Astrocyte (in vitro differentiated cells and primary cell): ENCODE results near the gene SLC9A9. TPM values are rescaled to one million over a fixed set of nuclear protein-coding genes. Genes with fewer than 3 reads are reported as not detected.

Experiments
- DNase-seq: peaks from one replicate; pipeline ENCODE4 v3.0.0-alpha.2; 2010; ENCODE audit warnings: low read depth
- FAIRE-seq: peaks from 2 replicates; lab custom pipeline; 2011; peaks lifted over from hg19 to GRCh38; lab: Jason Lieb, UNC
- H2AFZ ChIP-seq: 2 replicates; pipeline ENCODE4 v1.6.0; 2012; ENCODE audit warnings: low read depth, low read length, inconsistent platforms
- H3K27ac ChIP-seq: 2 replicates; pipeline ENCODE4 v1.5.1; 2011; ENCODE audit warnings: low read depth, low read length, inconsistent platforms
- H3K27me3 ChIP-seq: 2 replicates; pipeline ENCODE4 v1.6.0; 2011; ENCODE audit warnings: low read length, inconsistent platforms; ENCODE audit not compliant: insufficient read depth
- H3K36me3 ChIP-seq: 2 replicates; pipeline ENCODE4 v1.5.1; 2011; ENCODE audit warnings: low read length, inconsistent platforms; ENCODE audit not compliant: insufficient read depth
- H3K4me1 ChIP-seq: 2 replicates; pipeline ENCODE4 v1.5.1; 2011; ENCODE audit warnings: low read length, inconsistent platforms; ENCODE audit not compliant: insufficient read depth
- H3K4me2 ChIP-seq: 2 replicates; pipeline ENCODE4 v1.6.0; 2012; ENCODE audit warnings: low read length, inconsistent platforms
- H3K4me3 ChIP-seq: 2 replicates; pipeline ENCODE4 v1.5.1; 2011; ENCODE audit warnings: low read depth, mild to moderate bottlenecking, low read length, inconsistent platforms; ENCODE audit not compliant: insufficient read depth
- H3K79me2 ChIP-seq: 2 replicates; pipeline ENCODE4 v1.6.0; 2012; ENCODE audit warnings: mild to moderate bottlenecking, low read length, inconsistent platforms; ENCODE audit not compliant: insufficient read depth
- H3K9ac ChIP-seq: 2 replicates; pipeline ENCODE4 v1.6.0; 2012; ENCODE audit warnings: mild to moderate bottlenecking, low read length, inconsistent platforms
- H3K9me3 ChIP-seq: 2 replicates; pipeline ENCODE4 v1.5.1; 2012; ENCODE audit warnings: low read depth, mild to moderate bottlenecking, low read length, inconsistent platforms; ENCODE audit not compliant: insufficient read depth
- H4K20me1 ChIP-seq: 2 replicates; pipeline ENCODE4 v1.6.0; 2012; ENCODE audit warnings: low read length, inconsistent platforms; ENCODE audit not compliant: insufficient read depth
- H3K27ac Mint-ChIP-seq: one replicate; pipeline ENCODE4 v1.8.0; 2021; ENCODE audit warnings: mild to moderate bottlenecking, mixed read lengths; ENCODE audit not compliant: unreplicated experiment
- H3K27me3 Mint-ChIP-seq: one replicate; pipeline ENCODE4 v1.8.0; 2021; ENCODE audit warnings: low read depth, mixed read lengths; ENCODE audit not compliant: unreplicated experiment
- H3K36me3 Mint-ChIP-seq: one replicate; pipeline ENCODE4 v1.8.0; 2021; ENCODE audit warnings: low read depth, mixed read lengths; ENCODE audit not compliant: unreplicated experiment
- H3K4me1 Mint-ChIP-seq: one replicate; pipeline ENCODE4 v1.8.0; 2021; ENCODE audit warnings: low read depth, mixed read lengths; ENCODE audit not compliant: unreplicated experiment
- H3K4me3 Mint-ChIP-seq: one replicate; pipeline ENCODE4 v1.8.0; 2021; ENCODE audit warnings: mild to moderate bottlenecking, moderate library complexity, mixed read lengths; ENCODE audit not compliant: unreplicated experiment
- H3K9me3 Mint-ChIP-seq: one replicate; pipeline ENCODE4 v1.8.0; 2021; ENCODE audit warnings: mild to moderate bottlenecking, mixed read lengths; ENCODE audit not compliant: unreplicated experiment
- EZH2 ChIP-seq: IDR thresholded peaks from 2 replicates; pipeline ENCODE4 v1.6.1; 2012; ENCODE audit warnings: mild to moderate bottlenecking, low read length, inconsistent platforms; ENCODE audit not compliant: insufficient read depth
- total RNA-seq: library from RNA; stranded (reverse); gene quantifications from 2 replicates; pipeline ENCODE4 v1.2.1, GENCODE V29; 2021
- TF ChIP-seq, protein P1 (sequence below): IDR thresholded peaks from 2 replicates; pipeline ENCODE4 v1.5.1; 2011; ENCODE audit warnings: low read depth, mild to moderate bottlenecking, inconsistent platforms, low read length, moderate library complexity; ENCODE audit not compliant: insufficient read depth

The SLC9A9 gene
- total RNA-seq, 1 donor from 2014 or later: 1.5 TPM

DNA sequence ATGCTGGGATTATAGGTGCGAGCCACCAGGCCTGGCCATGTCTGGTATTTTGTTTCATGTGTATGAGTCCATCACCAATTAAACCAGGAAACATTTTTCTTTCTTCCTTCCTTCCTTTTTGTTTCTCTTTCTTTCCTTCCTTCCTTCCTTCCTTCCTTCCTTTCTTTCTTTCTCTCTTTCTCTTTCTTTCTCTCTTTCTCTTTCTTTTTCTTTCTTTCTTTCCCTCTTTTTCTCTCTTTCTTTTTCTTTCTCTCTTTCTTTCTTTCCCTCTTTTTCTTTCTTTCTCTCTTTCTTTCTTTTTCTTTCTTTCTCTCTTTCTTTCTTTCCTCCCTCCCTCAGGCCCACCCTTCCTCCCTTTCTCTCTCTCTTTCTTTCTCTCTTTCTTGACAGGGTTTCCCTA is 83.4 kb downstream of the SLC9A9 start:
- H3K79me2 ChIP-seq: no peaks in the 10 kb centered on the region
- Mint-ChIP-seq H3K4me3 (no peak overlapping the region), H3K27me3 (peaks cover 2% of the 10 kb centered on the region), H3K9me3 (no peaks in the 10 kb centered on the region), H3K36me3 (no peaks in the 10 kb centered on the region), H3K27ac (no peak overlapping the region), H3K4me1 (no peaks in the 10 kb centered on the region)
- DNase-seq (no peak), FAIRE-seq (no peak)
- H3K4me1 ChIP-seq: no peaks in the 10 kb centered on the region
- no peaks in the 10 kb centered on the region for H3K27me3 ChIP-seq
- H3K36me3 ChIP-seq: no peaks in the 10 kb centered on the region
- no peak overlapping the region for H3K4me3 ChIP-seq
- no peak overlapping the region for H3K4me2 ChIP-seq
- H3K9me3 ChIP-seq: no peaks in the 10 kb centered on the region
- no peak overlapping the region for H3K9ac ChIP-seq
- TF ChIP-seq, protein P1, sequence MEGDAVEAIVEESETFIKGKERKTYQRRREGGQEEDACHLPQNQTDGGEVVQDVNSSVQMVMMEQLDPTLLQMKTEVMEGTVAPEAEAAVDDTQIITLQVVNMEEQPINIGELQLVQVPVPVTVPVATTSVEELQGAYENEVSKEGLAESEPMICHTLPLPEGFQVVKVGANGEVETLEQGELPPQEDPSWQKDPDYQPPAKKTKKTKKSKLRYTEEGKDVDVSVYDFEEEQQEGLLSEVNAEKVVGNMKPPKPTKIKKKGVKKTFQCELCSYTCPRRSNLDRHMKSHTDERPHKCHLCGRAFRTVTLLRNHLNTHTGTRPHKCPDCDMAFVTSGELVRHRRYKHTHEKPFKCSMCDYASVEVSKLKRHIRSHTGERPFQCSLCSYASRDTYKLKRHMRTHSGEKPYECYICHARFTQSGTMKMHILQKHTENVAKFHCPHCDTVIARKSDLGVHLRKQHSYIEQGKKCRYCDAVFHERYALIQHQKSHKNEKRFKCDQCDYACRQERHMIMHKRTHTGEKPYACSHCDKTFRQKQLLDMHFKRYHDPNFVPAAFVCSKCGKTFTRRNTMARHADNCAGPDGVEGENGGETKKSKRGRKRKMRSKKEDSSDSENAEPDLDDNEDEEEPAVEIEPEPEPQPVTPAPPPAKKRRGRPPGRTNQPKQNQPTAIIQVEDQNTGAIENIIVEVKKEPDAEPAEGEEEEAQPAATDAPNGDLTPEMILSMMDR: no peak
- no peak for TF ChIP-seq EZH2
- H3K27ac ChIP-seq: no peak overlapping the region
- H2AFZ ChIP-seq: no peak overlapping the region
- no peaks in the 10 kb centered on the region for H4K20me1 ChIP-seq

DNA sequence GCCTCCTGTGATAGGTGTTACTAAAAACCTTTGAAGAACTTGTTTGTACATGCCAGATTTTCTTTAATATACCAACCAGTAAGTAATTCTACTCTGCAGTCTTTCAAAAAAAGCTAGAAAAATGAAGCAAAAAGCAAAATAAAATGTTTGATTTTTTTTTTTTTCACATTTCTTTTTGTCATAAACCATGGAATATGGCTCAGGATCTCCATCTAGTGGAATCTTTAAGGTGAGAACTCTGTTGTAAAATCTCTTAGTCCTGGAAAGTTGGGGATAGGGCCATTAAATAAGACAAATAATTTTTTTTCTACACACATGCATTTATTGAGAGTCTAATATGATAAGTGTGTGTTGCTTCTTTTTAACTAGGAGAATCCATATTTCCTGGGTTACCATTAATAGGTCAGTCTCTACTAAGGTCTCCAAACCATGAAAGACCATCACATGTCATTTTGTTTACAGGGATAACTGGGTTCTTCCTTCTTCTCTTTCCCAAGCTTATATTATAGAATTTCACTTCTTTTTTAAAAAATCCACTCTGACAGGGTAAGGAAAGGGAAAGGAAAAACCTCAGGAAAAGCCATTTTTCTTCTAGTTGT is 84.6 kb downstream of the SLC9A9 start:
- FAIRE-seq: no peak
- Mint-ChIP-seq H3K9me3 (no peaks in the 10 kb centered on the region), H3K27me3 (peaks cover 2% of the 10 kb centered on the region)

DNA sequence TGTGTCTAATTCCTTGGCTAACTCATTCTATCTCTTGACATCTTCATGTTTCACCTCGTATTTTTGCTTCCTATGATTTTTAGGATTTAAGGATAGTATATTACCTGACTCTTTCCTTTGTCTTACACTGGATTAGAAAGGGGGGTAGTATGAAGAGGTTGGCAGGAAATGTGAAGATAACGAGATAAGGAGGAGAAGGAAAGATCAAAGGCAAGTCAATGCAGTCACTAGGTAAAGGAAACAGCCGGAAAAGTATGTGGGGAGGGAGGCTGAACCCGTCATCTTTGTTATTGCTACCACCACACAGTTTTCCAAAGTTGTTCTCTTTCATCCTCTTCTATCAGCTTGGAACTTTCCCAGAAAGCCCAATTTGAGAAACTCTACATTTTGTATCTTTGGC is 90.6 kb downstream of the SLC9A9 start:
- Histone ChIP-seq H3K4me1 (no peaks in the 10 kb centered on the region), H3K9ac (no peak overlapping the region), H3K27ac (no peak overlapping the region), H3K4me3 (no peak overlapping the region), H3K27me3 (no peaks in the 10 kb centered on the region), H3K79me2 (no peaks in the 10 kb centered on the region), H3K4me2 (no peak overlapping the region), H2AFZ (no peak overlapping the region), H4K20me1 (no peaks in the 10 kb centered on the region), H3K36me3 (no peaks in the 10 kb centered on the region), H3K9me3 (no peaks in the 10 kb centered on the region)
- Mint-ChIP-seq H3K4me1 (no peaks in the 10 kb centered on the region), H3K36me3 (no peaks in the 10 kb centered on the region), H3K27me3 (peaks cover 3% of the 10 kb centered on the region), H3K9me3 (no peaks in the 10 kb centered on the region), H3K27ac (no peak overlapping the region), H3K4me3 (no peak overlapping the region)
- FAIRE-seq: no peak
- TF ChIP-seq, protein P1: no peak
- no peak for TF ChIP-seq EZH2
- DNase-seq: no peak

More for the DNA sequence above, 84.6 kb downstream of the SLC9A9 start:
- no peak overlapping the region for H3K4me3 Mint-ChIP-seq
- Histone ChIP-seq H3K79me2 (no peaks in the 10 kb centered on the region), H2AFZ (no peak overlapping the region), H3K9me3 (no peaks in the 10 kb centered on the region), H3K9ac (no peak overlapping the region), H3K4me3 (no peak overlapping the region), H3K4me2 (no peak overlapping the region), H3K4me1 (no peaks in the 10 kb centered on the region), H3K36me3 (no peaks in the 10 kb centered on the region), H3K27me3 (no peaks in the 10 kb centered on the region), H3K27ac (no peak overlapping the region), H4K20me1 (no peaks in the 10 kb centered on the region)
- no peak for DNase-seq
- no peaks in the 10 kb centered on the region for H3K36me3 Mint-ChIP-seq
- H3K27ac Mint-ChIP-seq: no peak overlapping the region
- H3K4me1 Mint-ChIP-seq: no peaks in the 10 kb centered on the region
- TF ChIP-seq, protein P1: peak; percentile 35
- TF ChIP-seq EZH2: no peak
